ENCODE measurements around the gene KIAA0513. TPM values are rescaled to one million over a fixed set of nuclear protein-coding genes. Genes with fewer than 3 reads are reported as not detected.

Gene KIAA0513
- total RNA-seq, 1 experiment from 2014 or later = 7.8 TPM

DNA sequence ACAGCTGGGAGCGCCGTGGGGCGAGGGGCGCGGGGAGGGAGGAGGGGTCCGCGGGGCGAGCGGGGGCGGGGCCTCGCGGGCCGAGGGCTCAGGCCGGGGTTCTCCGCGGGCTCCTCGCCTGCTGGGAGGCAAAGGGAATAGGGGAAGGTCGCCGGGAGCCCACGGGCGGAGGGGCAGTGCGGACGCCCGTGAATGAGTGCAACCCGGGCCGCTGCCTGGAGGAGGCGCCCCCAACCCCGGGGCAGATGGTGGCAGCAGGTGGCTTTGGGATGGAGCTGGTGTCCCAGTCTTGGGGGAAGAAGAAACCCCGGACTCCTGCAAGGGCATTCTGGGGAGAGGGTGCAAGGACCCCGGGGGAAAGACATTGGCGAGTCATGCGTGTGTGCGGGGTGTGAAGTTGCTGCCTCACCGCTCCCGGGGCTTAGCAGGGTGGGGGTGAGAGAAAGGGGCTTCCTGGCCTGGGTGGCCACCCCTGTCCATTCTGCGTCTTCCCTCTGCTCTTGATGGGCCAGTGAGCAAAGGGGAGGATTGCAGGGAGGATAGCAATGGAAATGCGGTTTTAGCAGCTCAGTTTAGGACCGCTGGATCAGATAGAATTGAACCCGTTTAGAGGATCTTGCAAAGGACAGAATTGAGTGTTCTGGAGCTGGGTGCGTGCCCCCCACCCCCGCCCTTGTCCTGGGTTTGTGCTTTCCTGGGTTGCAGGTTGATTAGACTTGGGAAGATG lies 526 bp downstream of the KIAA0513 start:
- DNase-seq (ENCODE audit: low spot score) (no peak), ATAC-seq (peak; percentile 43)
- Mint-ChIP-seq H3K4me3 (peak overlapping the region; percentile 75), H3K36me3 (no peaks in the 10 kb centered on the region), H3K27me3 (ENCODE audit: low read depth) (peaks cover 32% of the 10 kb centered on the region), H3K9me3 (no peaks in the 10 kb centered on the region), H3K4me1 (peaks cover 24% of the 10 kb centered on the region), H3K27ac (no peak overlapping the region)
- TF ChIP-seq ZNF396 (CRISPR knock-in tag; IDR thresholded peaks at IDR 0.05; ENCODE audit: borderline replicate concordance) (no peak), IRF2 (CRISPR knock-in tag; IDR thresholded peaks at IDR 0.05; ENCODE audit: borderline replicate concordance, low read depth) (no peak), FOXJ3 (CRISPR knock-in tag; IDR thresholded peaks at IDR 0.05; ENCODE audit: borderline replicate concordance) (no peak), HMGA2 (CRISPR knock-in tag; IDR thresholded peaks at IDR 0.05) (no peak), FOXP1 (CRISPR knock-in tag; IDR thresholded peaks at IDR 0.05; ENCODE audit: borderline replicate concordance) (0 out of 2 replicates have a peak, but pooled peaks have one; percentile 37)
- ChIA-PET POLR2A (interaction anchor here (1.1 kb wide), 1 partner anchor 53 kb away, joined by 3 read pairs; no protein-coding TSS in a partner anchor), CTCF (interaction anchor here (0.6 to 3.0 kb wide), 16 partner anchors 10 to 1074 kb away, joined by 3 to 26 read pairs (median 4); no protein-coding TSS in a partner anchor)

DNA sequence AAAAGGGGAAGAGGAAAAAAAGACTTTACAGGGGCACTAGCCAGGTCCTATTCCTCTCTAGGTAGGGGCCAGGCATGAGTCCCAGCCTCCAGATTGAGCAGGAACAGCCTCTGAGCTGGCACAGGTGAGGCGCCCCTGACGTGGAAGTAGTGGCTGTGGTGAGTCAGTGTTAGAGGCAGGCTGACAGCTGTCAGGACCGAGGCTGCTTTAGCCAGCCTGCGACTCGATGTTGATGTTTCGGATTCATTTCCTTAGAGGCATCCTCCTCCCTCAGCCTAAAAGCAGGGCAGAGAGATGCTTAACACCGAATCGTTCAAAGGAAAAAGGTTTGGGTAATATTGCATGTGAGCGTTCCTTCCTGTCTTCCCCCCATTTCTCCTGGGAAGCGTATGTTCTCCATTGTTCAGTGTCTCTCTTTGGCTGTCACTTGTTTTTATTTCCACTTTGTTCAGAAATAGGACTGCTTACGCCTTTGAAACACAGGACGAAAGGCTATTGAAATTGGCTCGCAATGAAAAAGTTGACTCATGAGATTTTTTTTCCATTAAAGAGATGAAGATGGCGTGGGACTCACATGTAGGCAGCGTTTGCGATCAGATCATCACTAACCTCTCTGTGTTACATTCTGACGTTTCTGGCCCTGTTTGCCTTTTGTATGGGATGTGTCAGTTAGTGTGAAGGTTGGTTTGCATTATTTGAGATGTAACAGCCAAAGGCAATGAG lies 1.3 kb downstream of the KIAA0513 start:
- POLR2A ChIA-PET = interaction anchor here (1.1 kb wide), 1 partner anchor 53 kb away, joined by 3 read pairs; no protein-coding TSS in a partner anchor
- Mint-ChIP-seq H3K4me3 (peak overlapping the region; percentile 75), H3K27ac (no peak overlapping the region), H3K36me3 (no peaks in the 10 kb centered on the region), H3K4me1 (peaks cover 27% of the 10 kb centered on the region), H3K27me3 (ENCODE audit: low read depth) (peaks cover 32% of the 10 kb centered on the region), H3K9me3 (no peaks in the 10 kb centered on the region)
- CTCF ChIA-PET = interaction anchor here (0.9 to 3.0 kb wide), 12 partner anchors 9 to 326 kb away, joined by 3 to 26 read pairs (median 4); no protein-coding TSS in a partner anchor
- TF ChIP-seq NFATC4 (CRISPR knock-in tag; IDR thresholded peaks at IDR 0.05) = no peak
- DNase-seq (ENCODE audit: low spot score) (no peak), ATAC-seq (peak; percentile 8; the same call in 1 of the 2 replicates)

DNA sequence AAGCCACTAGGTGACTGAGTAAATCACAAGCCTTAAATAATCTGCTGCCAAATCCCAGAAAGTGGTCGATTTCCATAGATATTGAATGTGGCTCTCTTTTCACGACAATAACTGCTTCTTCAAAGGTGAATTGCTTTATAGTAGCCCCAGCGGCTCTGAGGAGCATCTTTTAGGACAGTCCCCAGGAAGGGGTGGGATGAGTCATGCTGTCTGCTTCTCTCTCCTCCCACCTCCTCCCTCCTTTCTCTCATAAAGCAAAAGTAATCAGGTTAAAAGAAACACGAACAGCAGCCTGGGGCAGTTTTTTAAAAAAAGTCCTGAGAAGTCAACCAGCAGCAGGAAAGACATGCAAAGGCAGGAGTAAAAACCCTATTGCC lies 1.8 kb downstream of the KIAA0513 start:
- H3K36me3 Mint-ChIP-seq = no peaks in the 10 kb centered on the region
- POLR2A ChIA-PET = no interaction called here
- peaks cover 27% of the 10 kb centered on the region for H3K4me1 Mint-ChIP-seq
- ATAC-seq (no peak), DNase-seq (ENCODE audit: low spot score) (no peak)
- peaks cover 32% of the 10 kb centered on the region for H3K27me3 Mint-ChIP-seq (ENCODE audit: low read depth)
- CTCF ChIA-PET = no interaction called here
- peak overlapping the region; percentile 75 for H3K4me3 Mint-ChIP-seq
- H3K9me3 Mint-ChIP-seq = no peaks in the 10 kb centered on the region
- no peak overlapping the region for H3K27ac Mint-ChIP-seq
- TF ChIP-seq, protein P1, sequence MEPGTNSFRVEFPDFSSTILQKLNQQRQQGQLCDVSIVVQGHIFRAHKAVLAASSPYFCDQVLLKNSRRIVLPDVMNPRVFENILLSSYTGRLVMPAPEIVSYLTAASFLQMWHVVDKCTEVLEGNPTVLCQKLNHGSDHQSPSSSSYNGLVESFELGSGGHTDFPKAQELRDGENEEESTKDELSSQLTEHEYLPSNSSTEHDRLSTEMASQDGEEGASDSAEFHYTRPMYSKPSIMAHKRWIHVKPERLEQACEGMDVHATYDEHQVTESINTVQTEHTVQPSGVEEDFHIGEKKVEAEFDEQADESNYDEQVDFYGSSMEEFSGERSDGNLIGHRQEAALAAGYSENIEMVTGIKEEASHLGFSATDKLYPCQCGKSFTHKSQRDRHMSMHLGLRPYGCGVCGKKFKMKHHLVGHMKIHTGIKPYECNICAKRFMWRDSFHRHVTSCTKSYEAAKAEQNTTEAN (CRISPR knock-in tag; IDR thresholded peaks at IDR 0.05) = no peak
- TF ChIP-seq PRRX2 (CRISPR knock-in tag; IDR thresholded peaks at IDR 0.05) (no peak), TCF7 (CRISPR knock-in tag; IDR thresholded peaks at IDR 0.05; ENCODE audit: low read depth) (no peak), ESRRA (CRISPR knock-in tag; IDR thresholded peaks at IDR 0.05; ENCODE audit: borderline replicate concordance) (no peak), OVOL2 (CRISPR knock-in tag; IDR thresholded peaks at IDR 0.05; ENCODE audit: borderline replicate concordance) (no peak), ZNF671 (CRISPR knock-in tag; IDR thresholded peaks at IDR 0.05) (no peak), SMAD3 (CRISPR knock-in tag; IDR thresholded peaks at IDR 0.05; ENCODE audit: borderline replicate concordance) (no peak), KAT7 (CRISPR knock-in tag; IDR thresholded peaks at IDR 0.05; ENCODE audit: borderline replicate concordance) (no peak)
- TF ChIP-seq, protein P2, sequence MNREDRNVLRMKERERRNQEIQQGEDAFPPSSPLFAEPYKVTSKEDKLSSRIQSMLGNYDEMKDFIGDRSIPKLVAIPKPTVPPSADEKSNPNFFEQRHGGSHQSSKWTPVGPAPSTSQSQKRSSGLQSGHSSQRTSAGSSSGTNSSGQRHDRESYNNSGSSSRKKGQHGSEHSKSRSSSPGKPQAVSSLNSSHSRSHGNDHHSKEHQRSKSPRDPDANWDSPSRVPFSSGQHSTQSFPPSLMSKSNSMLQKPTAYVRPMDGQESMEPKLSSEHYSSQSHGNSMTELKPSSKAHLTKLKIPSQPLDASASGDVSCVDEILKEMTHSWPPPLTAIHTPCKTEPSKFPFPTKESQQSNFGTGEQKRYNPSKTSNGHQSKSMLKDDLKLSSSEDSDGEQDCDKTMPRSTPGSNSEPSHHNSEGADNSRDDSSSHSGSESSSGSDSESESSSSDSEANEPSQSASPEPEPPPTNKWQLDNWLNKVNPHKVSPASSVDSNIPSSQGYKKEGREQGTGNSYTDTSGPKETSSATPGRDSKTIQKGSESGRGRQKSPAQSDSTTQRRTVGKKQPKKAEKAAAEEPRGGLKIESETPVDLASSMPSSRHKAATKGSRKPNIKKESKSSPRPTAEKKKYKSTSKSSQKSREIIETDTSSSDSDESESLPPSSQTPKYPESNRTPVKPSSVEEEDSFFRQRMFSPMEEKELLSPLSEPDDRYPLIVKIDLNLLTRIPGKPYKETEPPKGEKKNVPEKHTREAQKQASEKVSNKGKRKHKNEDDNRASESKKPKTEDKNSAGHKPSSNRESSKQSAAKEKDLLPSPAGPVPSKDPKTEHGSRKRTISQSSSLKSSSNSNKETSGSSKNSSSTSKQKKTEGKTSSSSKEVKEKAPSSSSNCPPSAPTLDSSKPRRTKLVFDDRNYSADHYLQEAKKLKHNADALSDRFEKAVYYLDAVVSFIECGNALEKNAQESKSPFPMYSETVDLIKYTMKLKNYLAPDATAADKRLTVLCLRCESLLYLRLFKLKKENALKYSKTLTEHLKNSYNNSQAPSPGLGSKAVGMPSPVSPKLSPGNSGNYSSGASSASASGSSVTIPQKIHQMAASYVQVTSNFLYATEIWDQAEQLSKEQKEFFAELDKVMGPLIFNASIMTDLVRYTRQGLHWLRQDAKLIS (CRISPR knock-in tag; IDR thresholded peaks at IDR 0.05; ENCODE audit: borderline replicate concordance) = no peak
- TF ChIP-seq, protein P3, sequence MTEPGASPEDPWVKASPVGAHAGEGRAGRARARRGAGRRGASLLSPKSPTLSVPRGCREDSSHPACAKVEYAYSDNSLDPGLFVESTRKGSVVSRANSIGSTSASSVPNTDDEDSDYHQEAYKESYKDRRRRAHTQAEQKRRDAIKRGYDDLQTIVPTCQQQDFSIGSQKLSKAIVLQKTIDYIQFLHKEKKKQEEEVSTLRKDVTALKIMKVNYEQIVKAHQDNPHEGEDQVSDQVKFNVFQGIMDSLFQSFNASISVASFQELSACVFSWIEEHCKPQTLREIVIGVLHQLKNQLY (CRISPR knock-in tag; IDR thresholded peaks at IDR 0.05) = no peak
- TF ChIP-seq, protein P4, sequence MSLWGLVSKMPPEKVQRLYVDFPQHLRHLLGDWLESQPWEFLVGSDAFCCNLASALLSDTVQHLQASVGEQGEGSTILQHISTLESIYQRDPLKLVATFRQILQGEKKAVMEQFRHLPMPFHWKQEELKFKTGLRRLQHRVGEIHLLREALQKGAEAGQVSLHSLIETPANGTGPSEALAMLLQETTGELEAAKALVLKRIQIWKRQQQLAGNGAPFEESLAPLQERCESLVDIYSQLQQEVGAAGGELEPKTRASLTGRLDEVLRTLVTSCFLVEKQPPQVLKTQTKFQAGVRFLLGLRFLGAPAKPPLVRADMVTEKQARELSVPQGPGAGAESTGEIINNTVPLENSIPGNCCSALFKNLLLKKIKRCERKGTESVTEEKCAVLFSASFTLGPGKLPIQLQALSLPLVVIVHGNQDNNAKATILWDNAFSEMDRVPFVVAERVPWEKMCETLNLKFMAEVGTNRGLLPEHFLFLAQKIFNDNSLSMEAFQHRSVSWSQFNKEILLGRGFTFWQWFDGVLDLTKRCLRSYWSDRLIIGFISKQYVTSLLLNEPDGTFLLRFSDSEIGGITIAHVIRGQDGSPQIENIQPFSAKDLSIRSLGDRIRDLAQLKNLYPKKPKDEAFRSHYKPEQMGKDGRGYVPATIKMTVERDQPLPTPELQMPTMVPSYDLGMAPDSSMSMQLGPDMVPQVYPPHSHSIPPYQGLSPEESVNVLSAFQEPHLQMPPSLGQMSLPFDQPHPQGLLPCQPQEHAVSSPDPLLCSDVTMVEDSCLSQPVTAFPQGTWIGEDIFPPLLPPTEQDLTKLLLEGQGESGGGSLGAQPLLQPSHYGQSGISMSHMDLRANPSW (CRISPR knock-in tag; conservative IDR thresholded peaks at IDR 0.05; ENCODE audit: low read depth) = no peak
- TF ChIP-seq, protein P5, sequence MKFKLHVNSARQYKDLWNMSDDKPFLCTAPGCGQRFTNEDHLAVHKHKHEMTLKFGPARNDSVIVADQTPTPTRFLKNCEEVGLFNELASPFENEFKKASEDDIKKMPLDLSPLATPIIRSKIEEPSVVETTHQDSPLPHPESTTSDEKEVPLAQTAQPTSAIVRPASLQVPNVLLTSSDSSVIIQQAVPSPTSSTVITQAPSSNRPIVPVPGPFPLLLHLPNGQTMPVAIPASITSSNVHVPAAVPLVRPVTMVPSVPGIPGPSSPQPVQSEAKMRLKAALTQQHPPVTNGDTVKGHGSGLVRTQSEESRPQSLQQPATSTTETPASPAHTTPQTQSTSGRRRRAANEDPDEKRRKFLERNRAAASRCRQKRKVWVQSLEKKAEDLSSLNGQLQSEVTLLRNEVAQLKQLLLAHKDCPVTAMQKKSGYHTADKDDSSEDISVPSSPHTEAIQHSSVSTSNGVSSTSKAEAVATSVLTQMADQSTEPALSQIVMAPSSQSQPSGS (CRISPR knock-in tag; IDR thresholded peaks at IDR 0.05; ENCODE audit: borderline replicate concordance, low read depth) = no peak

Data from WTC11 (cell line).